SK-N-SH (cell line): ENCODE data around the gene PRKCD. TPM values are rescaled to one million over a fixed set of nuclear protein-coding genes. Genes with fewer than 3 reads are reported as not detected.
A peak's percentile ranks its signal among the peaks of the same experiment; 100 is the strongest.

ENCODE experiments used
- CTCF ChIA-PET: fragments of 300-600, 350-600 bp; formaldehyde crosslinking; extraction: SDS; loops from one replicate; lab custom pipeline; 2021; lab: Yijun Ruan, JAX
- POLR2A ChIA-PET: fragments of 350-600 bp; sonication (Branson Sonifier 250); formaldehyde crosslinking; extraction: SDS; loops from one replicate; lab custom pipeline; 2020; ENCODE audit warnings: antibody characterized with exemption, inconsistent platforms; lab: Yijun Ruan, JAX
- DNase-seq: peaks from one replicate; pipeline ENCODE4 v3.0.0; 2012
- H2AFZ ChIP-seq: fragments of 200-600 bp; sonication (generic); 2 replicates; pipeline ENCODE4 v1.8.1; 2016; ENCODE audit warnings: antibody characterized with exemption, mild to moderate bottlenecking, low read depth
- H3F3A ChIP-seq: fragments of 200-600 bp; sonication (generic); replicated peaks from 2 replicates; pipeline ENCODE3; 2016; ENCODE audit warnings: antibody characterized with exemption, mild to moderate bottlenecking; ENCODE audit not compliant: insufficient read depth
- H3K27ac ChIP-seq, 2 experiments: fragments of 200-500 bp in 1 of 2; fragments of 200-600 bp in 1 of 2; sonication (Bioruptor generic) in 1 of 2; sonication (generic), shearing (Covaris generic) in 1 of 2; 2 replicates each; pipeline versions ENCODE4 v1.5.1 to v1.6.1; 2014 to 2016; ENCODE audit warnings: low read depth in 2 of 2, inconsistent platforms in 1 of 2, low read length in 1 of 2, mild to moderate bottlenecking in 1 of 2, mixed read lengths in 1 of 2
- H3K27me3 ChIP-seq: fragments of 200-600 bp; sonication (generic), shearing (Covaris generic); 2 replicates; pipeline ENCODE4 v1.6.1; 2016; ENCODE audit warnings: mixed run types; ENCODE audit not compliant: insufficient read depth
- H3K36me3 ChIP-seq, 2 experiments: fragments of 200-500 bp in 1 of 2; fragments of 200-600 bp in 1 of 2; sonication (Bioruptor generic) in 1 of 2; sonication (generic) in 1 of 2; replicated peaks in 1 of 2; 2 replicates each; pipeline versions ENCODE3 to v1.5.1; 2014 to 2016; ENCODE audit warnings: low read length in 1 of 2, mild to moderate bottlenecking in 1 of 2; ENCODE audit not compliant: insufficient read depth in 2 of 2, control insufficient read depth in 1 of 2
- H3K4me1 ChIP-seq, 2 experiments: fragments of 200-500 bp in 1 of 2; fragments of 200-600 bp in 1 of 2; sonication (Bioruptor generic) in 1 of 2; sonication (generic), shearing (Covaris generic) in 1 of 2; 2 replicates each; pipeline versions ENCODE4 v1.5.1 to v1.6.1; 2014 to 2016; ENCODE audit warnings: low read depth in 1 of 2, low read length in 1 of 2, mixed run types in 1 of 2; ENCODE audit not compliant: insufficient read depth in 2 of 2, control insufficient read depth in 1 of 2
- H3K4me2 ChIP-seq: fragments of 200-600 bp; sonication (generic), shearing (Covaris generic); 2 replicates; pipeline ENCODE4 v1.6.1; 2017; ENCODE audit warnings: mixed run types
- H3K4me3 ChIP-seq, 2 experiments: fragments of 200-500 bp in 1 of 2; fragments of 200-600 bp in 1 of 2; sonication (Bioruptor generic) in 1 of 2; sonication (generic), shearing (Covaris generic) in 1 of 2; 2 replicates each; pipeline versions ENCODE4 v1.5.1 to v1.8.1; 2014 to 2016; ENCODE audit warnings: low read depth in 2 of 2, inconsistent platforms in 1 of 2, low read length in 1 of 2, mild to moderate bottlenecking in 1 of 2, mixed read lengths in 1 of 2, moderate library complexity in 1 of 2
- H3K79me2 ChIP-seq: fragments of 200-600 bp; sonication (generic); 2 replicates; pipeline ENCODE4 v1.8.1; 2017; ENCODE audit warnings: mild to moderate bottlenecking; ENCODE audit not compliant: insufficient read depth
- H3K9ac ChIP-seq: fragments of 200-600 bp; sonication (generic); 2 replicates; pipeline ENCODE4 v1.6.1; 2017; ENCODE audit warnings: mixed run types
- H3K9me2 ChIP-seq: fragments of 200-600 bp; sonication (generic); 2 replicates; pipeline ENCODE4 v1.6.1; 2017; ENCODE audit warnings: mixed run types
- H3K9me3 ChIP-seq: fragments of 200-600 bp; sonication (generic); 2 replicates; pipeline ENCODE4 v1.6.1; 2017; ENCODE audit warnings: mixed run types, mild to moderate bottlenecking, moderate library complexity
- H4K20me1 ChIP-seq: fragments of 200-600 bp; sonication (generic); 2 replicates; pipeline ENCODE4 v1.6.1; 2017; ENCODE audit warnings: mild to moderate bottlenecking, mixed run types; ENCODE audit not compliant: insufficient read depth
- ELF1 ChIP-seq: IDR thresholded peaks from 2 replicates; pipeline ENCODE4 v1.4.0; 2012
- EZH2phosphoT487 ChIP-seq: fragments of 200-600 bp; sonication (generic); IDR thresholded peaks from 2 replicates; pipeline ENCODE4 v1.6.1; 2017; ENCODE audit warnings: low read depth, mixed run types, mild to moderate bottlenecking, antibody characterized with exemption, moderate library complexity, borderline replicate concordance
- JUND ChIP-seq: IDR thresholded peaks from 2 replicates; pipeline ENCODE4 v1.4.0; 2012
- MEF2A ChIP-seq: IDR thresholded peaks from 2 replicates; pipeline ENCODE4 v1.4.0; 2012; ENCODE audit warnings: low read depth, borderline replicate concordance
- MXI1 ChIP-seq: IDR thresholded peaks from 2 replicates; pipeline ENCODE4 v1.6.1; 2012; ENCODE audit warnings: mild to moderate bottlenecking, low read depth, low read length, improper control_type of control experiment
- NRF1 ChIP-seq: IDR thresholded peaks from 2 replicates; pipeline ENCODE4 v1.6.1; 2012; ENCODE audit warnings: low read depth, mild to moderate bottlenecking, low read length
- POLR2AphosphoS5 ChIP-seq: IDR thresholded peaks from 2 replicates; pipeline ENCODE4 v1.6.1; 2012; ENCODE audit warnings: low read depth, low read length
- REST ChIP-seq: IDR thresholded peaks from 2 replicates; pipeline ENCODE4 v1.6.1; 2012; ENCODE audit warnings: mild to moderate bottlenecking, low read depth, low read length, moderate library complexity
- TCF12 ChIP-seq: IDR thresholded peaks from 2 replicates; pipeline ENCODE4 v1.4.0; 2012
- TEAD4 ChIP-seq: IDR thresholded peaks from 2 replicates; pipeline ENCODE4 v1.4.0; 2012; ENCODE audit warnings: mild to moderate bottlenecking, borderline replicate concordance; ENCODE audit not compliant: insufficient read depth
- WGBS: methylation state at CpG from one replicate; pipeline ENCODE4 v1.1.6; 2017; ENCODE audit warnings: low lambda C conversion rate; 5-methylcytosine and 5-hydroxymethylcytosine counted together
- polyA plus RNA-seq, 3 experiments: library from polyadenylated mRNA; depleted of rRNA; stranded (reverse); fragments of >200 nt; gene quantifications; 2 replicates each; pipeline ENCODE4 v1.2.3, GENCODE V29; 2012
- TF ChIP-seq, protein P1 (sequence below): IDR thresholded peaks from 2 replicates; pipeline ENCODE4 v1.4.0; 2012; ENCODE audit warnings: low read depth, borderline replicate concordance
- TF ChIP-seq, protein P2 (sequence below): IDR thresholded peaks from 2 replicates; pipeline ENCODE4 v1.4.0; 2012; ENCODE audit warnings: low read depth, borderline replicate concordance

The PRKCD gene
- polyA plus RNA-seq, 1 of the 3 experiments (the other 2 are of a cell fraction), result 29.0 TPM

DNA sequence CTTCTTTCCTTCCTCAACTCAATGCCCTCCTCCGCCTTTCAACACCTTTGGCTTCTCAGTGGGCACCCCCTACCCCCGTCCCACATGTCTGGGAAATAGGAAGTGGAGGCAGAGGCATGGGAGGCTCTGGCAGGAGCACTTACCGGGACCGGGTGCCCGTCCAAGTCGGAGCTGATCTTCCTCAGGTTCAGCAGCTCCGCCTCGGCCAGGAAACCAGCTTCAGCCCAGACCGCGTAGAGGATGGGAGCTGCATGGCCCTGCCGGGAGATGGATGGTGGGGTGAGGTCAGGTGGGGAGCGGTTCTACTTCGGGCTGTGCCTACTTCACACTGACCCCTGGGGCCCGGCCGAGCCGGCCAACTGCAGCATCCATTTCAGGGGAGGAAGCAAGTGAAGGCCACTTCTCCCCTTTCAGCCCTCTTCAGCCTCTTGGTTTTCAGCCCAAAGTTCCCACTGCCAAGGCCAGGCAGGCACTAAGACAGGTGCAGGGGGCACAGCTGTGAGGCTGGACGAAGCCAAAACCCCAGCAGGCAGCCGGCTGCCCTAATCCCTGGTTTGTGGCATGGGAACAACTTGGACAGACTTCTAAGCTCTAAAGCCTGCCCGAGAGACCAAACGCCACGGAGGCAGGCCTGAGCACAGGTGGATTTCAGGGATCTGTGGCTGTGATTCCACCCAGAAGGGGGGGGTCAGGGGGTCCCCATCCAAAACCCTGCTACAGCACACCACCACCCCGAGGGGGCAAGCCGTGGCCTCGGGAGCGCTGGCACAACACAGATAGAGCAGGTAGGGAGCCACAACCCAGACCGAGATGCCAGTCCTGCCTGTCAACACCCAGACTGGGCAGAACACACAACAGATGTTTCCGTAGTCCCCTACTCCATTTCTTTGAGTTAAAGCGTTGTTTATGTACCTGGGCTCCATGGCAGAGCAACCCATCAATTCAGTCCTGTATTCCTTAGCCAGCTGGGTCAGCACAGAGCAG lies 80.3 kb downstream of the PRKCD start:
- CTCF ChIA-PET, result interaction anchor here (1.1 to 1.2 kb wide), 4 partner anchors 13 to 39 kb away, joined by 3 to 4 read pairs (median 3); no protein-coding TSS in a partner anchor
- Histone ChIP-seq H4K20me1 (peaks cover 55% of the 10 kb centered on the region), H3K4me2 (no peak overlapping the region), H3K27ac (peak overlapping the region in 1 of 2 experiments; percentile 97; a peak in 3 of 4 replicates), H3K79me2 (peaks cover 77% of the 10 kb centered on the region), H3F3A (peaks cover 44% of the 10 kb centered on the region), H3K9me2 (no peaks in the 10 kb centered on the region), H3K4me3 (no peak overlapping the region), H3K9ac (no peak overlapping the region), H3K27me3 (no peaks in the 10 kb centered on the region), H2AFZ (no peak overlapping the region), H3K9me3 (no peaks in the 10 kb centered on the region), H3K4me1 (peaks cover 26 to 32% of the 10 kb centered on the region in 2 experiments; a peak in 3 of 4 replicates), H3K36me3 (peaks cover 37 to 41% of the 10 kb centered on the region in 2 experiments)
- WGBS, result 83% methylated on average over 17 of the region's 28 CpGs
- POLR2A ChIA-PET, result interaction anchor here (0.6 to 1.4 kb wide), 2 partner anchors 21 to 48 kb away, joined by 3 to 4 read pairs; no protein-coding TSS in a partner anchor
- no peak for DNase-seq
- TF ChIP-seq MEF2A (no peak), MXI1 (no peak), ELF1 (no peak), JUND (no peak), TCF12 (no peak), POLR2AphosphoS5 (no peak), EZH2phosphoT487 (no peak)

DNA sequence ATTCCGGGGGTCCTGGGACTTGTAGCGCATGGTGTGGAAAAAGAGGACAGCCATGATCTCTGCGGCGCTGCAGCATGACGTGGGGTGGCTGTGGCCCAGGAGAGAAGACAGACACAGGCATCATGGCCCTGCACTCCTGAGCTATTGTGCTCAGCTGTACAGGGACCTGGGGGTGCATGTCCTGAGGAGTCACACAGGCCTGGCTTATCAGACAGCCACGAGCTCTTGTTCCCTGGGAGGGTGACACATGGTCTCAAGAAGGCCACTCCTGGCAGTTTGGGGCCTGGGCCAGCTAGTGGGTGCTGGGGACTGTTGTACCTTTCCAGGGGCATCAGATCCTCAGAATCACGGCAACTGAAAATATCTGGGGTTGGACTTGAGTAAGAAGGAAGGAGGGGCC lies 81.1 kb downstream of the PRKCD start:
- Histone ChIP-seq H3F3A (peaks cover 37% of the 10 kb centered on the region), H3K4me1 (peaks cover 17 to 27% of the 10 kb centered on the region in 2 experiments; a peak in 3 of 4 replicates), H3K36me3 (peaks cover 33 to 36% of the 10 kb centered on the region in 2 experiments), H3K79me2 (peaks cover 78% of the 10 kb centered on the region), H3K9me3 (no peaks in the 10 kb centered on the region), H3K27ac (peak overlapping the region in 1 of 2 experiments; percentile 3; a peak in 1 of 4 replicates), H3K4me3 (no peak overlapping the region), H3K4me2 (no peak overlapping the region), H3K27me3 (no peaks in the 10 kb centered on the region), H2AFZ (no peak overlapping the region), H3K9ac (no peak overlapping the region), H3K9me2 (no peaks in the 10 kb centered on the region), H4K20me1 (peaks cover 64% of the 10 kb centered on the region)
- no peak for DNase-seq
- POLR2A ChIA-PET, result interaction anchor here (0.6 to 1.4 kb wide), 2 partner anchors 22 to 47 kb away, joined by 3 to 4 read pairs; no protein-coding TSS in a partner anchor
- CTCF ChIA-PET, result interaction anchor here (1.1 to 1.2 kb wide), 3 partner anchors 15 to 38 kb away, joined by 3 to 4 read pairs (median 3); no protein-coding TSS in a partner anchor
- TF ChIP-seq MXI1 (no peak), NRF1 (no peak), TEAD4 (no peak), REST (no peak), ELF1 (no peak)
- TF ChIP-seq, protein P1, sequence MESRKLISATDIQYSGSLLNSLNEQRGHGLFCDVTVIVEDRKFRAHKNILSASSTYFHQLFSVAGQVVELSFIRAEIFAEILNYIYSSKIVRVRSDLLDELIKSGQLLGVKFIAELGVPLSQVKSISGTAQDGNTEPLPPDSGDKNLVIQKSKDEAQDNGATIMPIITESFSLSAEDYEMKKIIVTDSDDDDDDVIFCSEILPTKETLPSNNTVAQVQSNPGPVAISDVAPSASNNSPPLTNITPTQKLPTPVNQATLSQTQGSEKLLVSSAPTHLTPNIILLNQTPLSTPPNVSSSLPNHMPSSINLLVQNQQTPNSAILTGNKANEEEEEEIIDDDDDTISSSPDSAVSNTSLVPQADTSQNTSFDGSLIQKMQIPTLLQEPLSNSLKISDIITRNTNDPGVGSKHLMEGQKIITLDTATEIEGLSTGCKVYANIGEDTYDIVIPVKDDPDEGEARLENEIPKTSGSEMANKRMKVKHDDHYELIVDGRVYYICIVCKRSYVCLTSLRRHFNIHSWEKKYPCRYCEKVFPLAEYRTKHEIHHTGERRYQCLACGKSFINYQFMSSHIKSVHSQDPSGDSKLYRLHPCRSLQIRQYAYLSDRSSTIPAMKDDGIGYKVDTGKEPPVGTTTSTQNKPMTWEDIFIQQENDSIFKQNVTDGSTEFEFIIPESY, result no peak
- TF ChIP-seq, protein P2, sequence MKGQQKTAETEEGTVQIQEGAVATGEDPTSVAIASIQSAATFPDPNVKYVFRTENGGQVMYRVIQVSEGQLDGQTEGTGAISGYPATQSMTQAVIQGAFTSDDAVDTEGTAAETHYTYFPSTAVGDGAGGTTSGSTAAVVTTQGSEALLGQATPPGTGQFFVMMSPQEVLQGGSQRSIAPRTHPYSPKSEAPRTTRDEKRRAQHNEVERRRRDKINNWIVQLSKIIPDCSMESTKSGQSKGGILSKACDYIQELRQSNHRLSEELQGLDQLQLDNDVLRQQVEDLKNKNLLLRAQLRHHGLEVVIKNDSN, result no peak
- WGBS, result 83% methylated on average over 7 of the region's 7 CpGs
